HEK293 (cell line): ENCODE measurements around the gene SIGLEC1.

Experiments used
- CTCF ChIA-PET: fragments of 350-600 bp; formaldehyde crosslinking; extraction: SDS; loops from one replicate; lab custom pipeline; 2021; ENCODE audit warnings: antibody characterized with exemption; lab: Yijun Ruan, JAX
- POLR2A ChIA-PET: fragments of 300-600 bp; formaldehyde crosslinking; extraction: SDS; loops from one replicate; lab custom pipeline; 2020; ENCODE audit warnings: antibody characterized with exemption, inconsistent platforms; lab: Yijun Ruan, JAX
- H3K27ac ChIP-seq: fragments of 200-500 bp; sonication (Bioruptor generic); 2 replicates; pipeline ENCODE4 v1.5.1; 2014; ENCODE audit warnings: low read depth, low read length, control low read depth, inconsistent platforms; ENCODE audit errors: extremely low read depth
- H3K36me3 ChIP-seq, 2 experiments: fragments of 200-500 bp in 1 of 2; sonication (Bioruptor generic) in 1 of 2; 1 replicate in 1 of 2; 2 replicates in 1 of 2; pipeline ENCODE4 v1.5.1; 2014 to 2017; ENCODE audit warnings: inconsistent platforms in 2 of 2, low read length in 2 of 2; ENCODE audit not compliant: control insufficient read depth in 2 of 2, insufficient read depth in 1 of 2
- H3K4me1 ChIP-seq: fragments of 200-500 bp; sonication (Bioruptor generic); 2 replicates; pipeline ENCODE4 v1.5.1; 2014; ENCODE audit warnings: mild to moderate bottlenecking, low read length, inconsistent platforms; ENCODE audit not compliant: control insufficient read depth, insufficient read depth
- H3K4me3 ChIP-seq: 2 replicates; pipeline ENCODE4 v1.5.1; 2011; ENCODE audit warnings: low read depth, mild to moderate bottlenecking, control low read depth, low read length, moderate library complexity
- H3K9me3 ChIP-seq: fragments of 200-500 bp; sonication (Bioruptor generic); 2 replicates; pipeline ENCODE4 v1.5.1; 2014; ENCODE audit warnings: low read depth, low read length, inconsistent platforms; ENCODE audit not compliant: control insufficient read depth, insufficient read depth
- PRDM2 ChIP-seq: fragments of 450-650 bp; formaldehyde crosslinking; IDR thresholded peaks from 2 replicates; pipeline ENCODE4 v1.5.1; 2016; ENCODE audit warnings: missing biosample characterization, missing genetic modification characterization, borderline replicate concordance
- ZBTB10 ChIP-seq: fragments of 450-650 bp; formaldehyde crosslinking; IDR thresholded peaks from 2 replicates; pipeline ENCODE4 v1.5.1; 2016; ENCODE audit warnings: missing biosample characterization, missing genetic modification characterization
- ZNF211 ChIP-seq: fragments of 450-650 bp; formaldehyde crosslinking; IDR thresholded peaks from 2 replicates; pipeline ENCODE4 v1.5.1; 2016; ENCODE audit warnings: low read depth, missing biosample characterization, missing genetic modification characterization
- ZNF354C ChIP-seq: fragments of 450-650 bp; formaldehyde crosslinking; IDR thresholded peaks from 2 replicates; pipeline ENCODE4 v1.5.1; 2016; ENCODE audit warnings: missing biosample characterization, missing genetic modification characterization, low read depth, borderline replicate concordance
- ZNF37A ChIP-seq: fragments of 450-650 bp; IDR thresholded peaks from 2 replicates; pipeline ENCODE4 v1.5.1; 2018; ENCODE audit warnings: missing biosample characterization, missing genetic modification characterization
- ZNF394 ChIP-seq: fragments of 450-650 bp; formaldehyde crosslinking; IDR thresholded peaks from 2 replicates; pipeline ENCODE4 v1.5.1; 2016; ENCODE audit warnings: missing biosample characterization, missing genetic modification characterization, mild to moderate bottlenecking, moderate library complexity, borderline replicate concordance
- ZNF677 ChIP-seq: fragments of 450-650 bp; IDR thresholded peaks from 2 replicates; pipeline ENCODE4 v1.5.0; 2018; ENCODE audit warnings: missing biosample characterization, mild to moderate bottlenecking, missing genetic modification characterization, moderate library complexity
- ZNF76 ChIP-seq: fragments of 450-650 bp; formaldehyde crosslinking; IDR thresholded peaks from 2 replicates; pipeline ENCODE4; 2016; ENCODE audit warnings: low read depth, missing biosample characterization, missing genetic modification characterization, borderline replicate concordance
- ZNF777 ChIP-seq: fragments of 450-650 bp; formaldehyde crosslinking; IDR thresholded peaks from 2 replicates; pipeline ENCODE4 v1.5.1; 2017; ENCODE audit warnings: missing biosample characterization, missing genetic modification characterization, borderline replicate concordance
- ZNF837 ChIP-seq: fragments of 450-650 bp; formaldehyde crosslinking; IDR thresholded peaks from 2 replicates; pipeline ENCODE4 v1.5.1; 2016; ENCODE audit warnings: missing biosample characterization, missing genetic modification characterization
- ZXDB ChIP-seq: fragments of 450-650 bp; formaldehyde crosslinking; IDR thresholded peaks from 2 replicates; pipeline ENCODE4 v1.5.1; 2016; ENCODE audit warnings: missing biosample characterization, missing genetic modification characterization
- TF ChIP-seq, protein P1 (sequence below): fragments of 450-650 bp; formaldehyde crosslinking; IDR thresholded peaks from 2 replicates; pipeline ENCODE4 v1.5.1; 2016; ENCODE audit warnings: missing biosample characterization, missing genetic modification characterization, borderline replicate concordance
- TF ChIP-seq, protein P2 (sequence below): fragments of 450-650 bp; formaldehyde crosslinking; IDR thresholded peaks from 2 replicates; pipeline ENCODE4 v1.5.1; 2016; ENCODE audit warnings: missing biosample characterization, missing genetic modification characterization

The SIGLEC1 gene

DNA sequence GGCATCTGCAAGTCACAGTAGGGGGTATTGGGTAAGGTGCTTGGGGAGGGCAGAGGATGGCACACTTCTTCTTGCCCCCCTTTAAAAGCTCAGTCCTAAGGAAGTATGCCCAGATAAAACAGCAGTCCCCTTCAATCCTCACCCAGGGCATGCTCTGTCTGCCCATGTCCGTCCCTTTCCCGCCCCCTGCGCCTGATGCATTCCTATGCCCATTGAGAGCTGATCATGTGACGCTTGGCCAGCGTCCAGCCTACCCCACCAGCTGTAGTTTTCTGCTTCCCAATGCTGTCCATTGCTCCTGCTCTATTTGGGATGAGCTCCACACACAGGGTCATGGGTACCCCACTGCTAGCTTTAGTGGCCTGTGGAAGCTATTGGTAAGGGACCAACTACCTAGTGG is 8.3 kb downstream of the SIGLEC1 start:
- Histone ChIP-seq H3K36me3 (no peaks in the 10 kb centered on the region), H3K27ac (no peak overlapping the region), H3K4me1 (no peaks in the 10 kb centered on the region), H3K4me3 (no peak overlapping the region), H3K9me3 (no peaks in the 10 kb centered on the region)
- CTCF ChIA-PET, result interaction anchor here (0.6 to 1.3 kb wide), 4 partner anchors 9 to 229 kb away, joined by 3 to 8 read pairs (median 4); partner anchors contain the start of gene SIGLEC1
- no peak for TF ChIP-seq ZNF354C (tag by site-specific recombination)
- no peak for TF ChIP-seq ZNF394 (tag by site-specific recombination)
- TF ChIP-seq ZXDB, result no peak
- POLR2A ChIA-PET, result no interaction called here

- no peaks in the 10 kb centered on the region for H3K4me1 ChIP-seq
- no peak overlapping the region for H3K4me3 ChIP-seq
- no peak overlapping the region for H3K27ac ChIP-seq
- H3K36me3 ChIP-seq, result no peaks in the 10 kb centered on the region
- TF ChIP-seq ZNF211 (tag by site-specific recombination) (no peak), ZNF777 (tag by site-specific recombination) (no peak), ZBTB10 (tag by site-specific recombination) (no peak), ZNF37A (no peak), ZNF76 (tag by site-specific recombination) (no peak), ZNF837 (tag by site-specific recombination) (no peak), ZNF677 (no peak), PRDM2 (tag by site-specific recombination) (no peak)
- TF ChIP-seq, protein P1, sequence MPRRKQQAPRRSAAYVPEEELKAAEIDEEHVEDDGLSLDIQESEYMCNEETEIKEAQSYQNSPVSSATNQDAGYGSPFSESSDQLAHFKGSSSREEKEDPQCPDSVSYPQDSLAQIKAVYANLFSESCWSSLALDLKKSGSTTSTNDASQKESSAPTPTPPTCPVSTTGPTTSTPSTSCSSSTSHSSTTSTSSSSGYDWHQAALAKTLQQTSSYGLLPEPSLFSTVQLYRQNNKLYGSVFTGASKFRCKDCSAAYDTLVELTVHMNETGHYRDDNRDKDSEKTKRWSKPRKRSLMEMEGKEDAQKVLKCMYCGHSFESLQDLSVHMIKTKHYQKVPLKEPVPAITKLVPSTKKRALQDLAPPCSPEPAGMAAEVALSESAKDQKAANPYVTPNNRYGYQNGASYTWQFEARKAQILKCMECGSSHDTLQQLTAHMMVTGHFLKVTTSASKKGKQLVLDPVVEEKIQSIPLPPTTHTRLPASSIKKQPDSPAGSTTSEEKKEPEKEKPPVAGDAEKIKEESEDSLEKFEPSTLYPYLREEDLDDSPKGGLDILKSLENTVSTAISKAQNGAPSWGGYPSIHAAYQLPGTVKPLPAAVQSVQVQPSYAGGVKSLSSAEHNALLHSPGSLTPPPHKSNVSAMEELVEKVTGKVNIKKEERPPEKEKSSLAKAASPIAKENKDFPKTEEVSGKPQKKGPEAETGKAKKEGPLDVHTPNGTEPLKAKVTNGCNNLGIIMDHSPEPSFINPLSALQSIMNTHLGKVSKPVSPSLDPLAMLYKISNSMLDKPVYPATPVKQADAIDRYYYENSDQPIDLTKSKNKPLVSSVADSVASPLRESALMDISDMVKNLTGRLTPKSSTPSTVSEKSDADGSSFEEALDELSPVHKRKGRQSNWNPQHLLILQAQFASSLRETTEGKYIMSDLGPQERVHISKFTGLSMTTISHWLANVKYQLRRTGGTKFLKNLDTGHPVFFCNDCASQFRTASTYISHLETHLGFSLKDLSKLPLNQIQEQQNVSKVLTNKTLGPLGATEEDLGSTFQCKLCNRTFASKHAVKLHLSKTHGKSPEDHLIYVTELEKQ, result no peak
- TF ChIP-seq, protein P2, sequence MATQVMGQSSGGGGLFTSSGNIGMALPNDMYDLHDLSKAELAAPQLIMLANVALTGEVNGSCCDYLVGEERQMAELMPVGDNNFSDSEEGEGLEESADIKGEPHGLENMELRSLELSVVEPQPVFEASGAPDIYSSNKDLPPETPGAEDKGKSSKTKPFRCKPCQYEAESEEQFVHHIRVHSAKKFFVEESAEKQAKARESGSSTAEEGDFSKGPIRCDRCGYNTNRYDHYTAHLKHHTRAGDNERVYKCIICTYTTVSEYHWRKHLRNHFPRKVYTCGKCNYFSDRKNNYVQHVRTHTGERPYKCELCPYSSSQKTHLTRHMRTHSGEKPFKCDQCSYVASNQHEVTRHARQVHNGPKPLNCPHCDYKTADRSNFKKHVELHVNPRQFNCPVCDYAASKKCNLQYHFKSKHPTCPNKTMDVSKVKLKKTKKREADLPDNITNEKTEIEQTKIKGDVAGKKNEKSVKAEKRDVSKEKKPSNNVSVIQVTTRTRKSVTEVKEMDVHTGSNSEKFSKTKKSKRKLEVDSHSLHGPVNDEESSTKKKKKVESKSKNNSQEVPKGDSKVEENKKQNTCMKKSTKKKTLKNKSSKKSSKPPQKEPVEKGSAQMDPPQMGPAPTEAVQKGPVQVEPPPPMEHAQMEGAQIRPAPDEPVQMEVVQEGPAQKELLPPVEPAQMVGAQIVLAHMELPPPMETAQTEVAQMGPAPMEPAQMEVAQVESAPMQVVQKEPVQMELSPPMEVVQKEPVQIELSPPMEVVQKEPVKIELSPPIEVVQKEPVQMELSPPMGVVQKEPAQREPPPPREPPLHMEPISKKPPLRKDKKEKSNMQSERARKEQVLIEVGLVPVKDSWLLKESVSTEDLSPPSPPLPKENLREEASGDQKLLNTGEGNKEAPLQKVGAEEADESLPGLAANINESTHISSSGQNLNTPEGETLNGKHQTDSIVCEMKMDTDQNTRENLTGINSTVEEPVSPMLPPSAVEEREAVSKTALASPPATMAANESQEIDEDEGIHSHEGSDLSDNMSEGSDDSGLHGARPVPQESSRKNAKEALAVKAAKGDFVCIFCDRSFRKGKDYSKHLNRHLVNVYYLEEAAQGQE (tag by site-specific recombination), result no peak
- CTCF ChIA-PET, result interaction anchor here (1.2 to 1.3 kb wide), 2 partner anchors 10 to 139 kb away, joined by 3 to 4 read pairs; partner anchors contain the start of gene SIGLEC1
- no peaks in the 10 kb centered on the region for H3K9me3 ChIP-seq
- POLR2A ChIA-PET, result no interaction called here
Measured at GRCh38 chr20:3702611-3703391, 9.6 kb downstream of the SIGLEC1 start.
